Measurements from ENCODE around the gene KRT17.

- no peak for TF ChIP-seq CTCF (conservative IDR thresholded peaks at IDR 0.05 in 1 of 2, IDR thresholded peaks at IDR 0.05 in 1 of 2; ENCODE audit: low read depth in 1 of 2, low read length in 2 of 2)
- no peak for TF ChIP-seq EZH2 (IDR thresholded peaks at IDR 0.05; ENCODE audit: low read length, missing control alignments)
Measured at GRCh38 chr17:41619036-41619926, 5.1 kb downstream of the KRT17 start.
